GM19239 (cell line): ENCODE measurements around the gene EEF2K.
"Not testable (repeated sequence)": the region's sequence is repeated elsewhere in the genome, so short reads cannot be mapped to it uniquely, and the experiment has no call there.

Experiments used
- DNase-seq: peaks from one replicate; pipeline ENCODE4 v3.0.0; 2011; ENCODE audit warnings: low spot score; ENCODE audit not compliant: insufficient read length
- FAIRE-seq: peaks from 2 replicates; lab custom pipeline; 2011; peaks lifted over from hg19 to GRCh38; lab: Jason Lieb, UNC

Gene EEF2K

DNA sequence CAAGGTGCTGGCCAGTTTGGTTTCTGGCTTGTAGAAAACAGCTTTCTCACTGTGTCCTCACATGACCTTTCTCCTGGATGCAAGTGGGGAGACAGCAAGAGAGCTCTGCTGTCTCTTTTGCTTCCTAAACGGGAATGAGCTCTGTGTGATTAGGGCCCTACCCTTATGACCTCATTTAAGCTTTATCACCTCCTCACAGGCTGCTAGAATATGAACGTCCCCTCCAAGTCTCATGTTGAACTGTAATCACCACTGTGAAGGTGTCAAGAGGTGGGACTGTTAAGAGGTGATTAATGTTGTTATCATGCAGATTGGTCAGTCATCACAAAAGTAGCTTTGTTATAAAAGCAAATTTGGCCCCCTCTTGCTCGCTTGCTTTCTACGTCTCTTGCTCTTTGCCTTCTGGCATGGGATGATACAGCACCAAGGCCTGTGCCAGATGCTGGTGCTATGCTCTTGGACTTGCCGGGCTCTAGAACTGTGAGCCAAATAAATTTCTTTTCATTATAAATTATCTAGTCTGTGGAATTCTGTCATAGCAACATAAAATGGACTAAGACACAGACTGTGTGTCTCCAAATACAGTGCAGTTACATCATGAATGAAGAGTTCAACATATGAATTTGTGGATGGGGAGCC is 76.3 kb downstream of the EEF2K start:
- no peak for FAIRE-seq
- no peak for DNase-seq

- DNase-seq = no peak
- FAIRE-seq = no peak
These were observed 78.6 kb downstream of the EEF2K start for GRCh38 chr16:22284637-22285036.

DNA sequence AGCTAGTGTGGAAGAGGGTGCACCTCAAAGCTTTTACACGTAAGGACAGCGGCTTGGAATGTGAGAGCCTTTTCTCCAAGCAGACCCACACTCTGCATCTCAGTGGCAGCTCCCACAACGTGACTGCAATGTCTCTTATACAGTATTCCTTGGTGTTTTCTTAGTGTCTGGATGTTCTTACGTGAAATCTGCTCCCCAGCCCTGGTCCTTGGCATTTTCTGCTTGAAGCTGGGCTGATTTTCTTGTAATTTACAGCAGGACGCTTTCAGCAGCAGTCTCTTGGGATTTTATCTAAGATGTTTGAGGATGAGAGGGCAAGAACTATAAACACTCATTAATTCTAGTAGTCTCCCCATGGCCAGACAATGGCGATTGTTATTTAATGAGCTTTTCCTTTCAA is 79.0 kb downstream of the EEF2K start:
- DNase-seq = no peak

DNA sequence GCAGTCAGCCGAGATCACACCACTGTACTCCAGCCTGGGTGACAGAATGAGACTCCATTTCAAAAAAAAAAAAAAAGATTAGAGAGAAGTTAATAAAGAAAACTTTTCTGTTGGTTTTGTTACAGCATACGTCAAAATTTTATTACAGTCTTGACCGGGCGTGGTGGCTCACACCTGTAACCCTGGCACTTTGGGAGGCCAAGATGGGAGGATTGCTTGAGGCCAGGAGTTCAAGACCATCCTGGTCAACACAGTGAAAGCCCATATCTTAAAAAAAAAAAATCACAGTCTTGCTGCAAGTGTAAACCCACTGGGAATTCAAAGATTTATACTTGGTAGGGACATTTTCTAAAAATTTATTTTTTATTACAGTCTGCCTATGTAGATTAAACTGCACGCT is 84.9 kb downstream of the EEF2K start:
- no peak for FAIRE-seq
- DNase-seq = no peak

More for the DNA sequence above, 79.0 kb downstream of the EEF2K start:
- no peak for FAIRE-seq

DNA sequence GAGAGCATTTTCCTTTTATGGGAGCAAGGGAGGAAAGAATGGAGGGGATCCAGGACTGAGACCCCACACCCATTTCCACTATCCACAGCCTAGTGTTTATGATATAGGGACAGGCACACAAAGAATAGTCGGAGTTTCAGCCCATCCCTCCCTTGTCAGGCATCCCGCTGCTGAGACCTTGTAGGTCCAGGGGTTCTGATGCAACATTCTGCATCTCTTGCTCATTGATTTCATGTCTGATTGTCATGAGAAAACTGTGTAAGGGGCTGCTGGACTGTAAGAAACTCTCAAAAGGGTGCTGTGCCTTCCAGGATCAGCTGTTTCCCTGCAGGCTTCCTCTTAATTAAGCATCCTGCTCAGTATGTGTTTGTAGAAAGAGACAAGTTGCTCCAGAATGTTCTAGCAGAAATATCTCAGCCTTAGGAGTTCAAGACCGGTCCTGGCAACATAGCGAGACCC is 85.8 kb downstream of the EEF2K start:
- FAIRE-seq (no peak), DNase-seq (no peak)

DNA sequence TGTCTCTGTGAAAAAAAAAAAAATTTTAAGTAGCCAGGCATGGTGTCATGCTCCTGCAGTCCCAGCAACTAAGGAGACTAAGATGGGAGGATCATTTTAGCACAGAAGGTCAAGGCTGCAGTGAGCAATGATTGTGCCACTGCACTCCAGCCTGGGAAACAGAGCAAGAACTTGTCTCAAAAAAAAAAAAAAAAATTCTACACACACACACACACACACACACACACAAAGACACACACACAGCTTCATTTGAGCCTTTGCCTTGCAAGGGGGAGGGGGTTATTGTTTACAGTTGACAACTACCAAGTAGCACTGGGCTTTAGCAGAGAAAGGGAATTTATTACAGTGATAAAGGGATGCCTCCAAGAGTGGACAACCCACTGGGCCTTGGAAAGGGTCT is 86.2 kb downstream of the EEF2K start:
- no peak for FAIRE-seq
- DNase-seq = no peak

GRCh38 chr16:22293137-22294106 is 87.3 kb downstream of the EEF2K start:
- FAIRE-seq (no peak), DNase-seq (no peak)

DNA sequence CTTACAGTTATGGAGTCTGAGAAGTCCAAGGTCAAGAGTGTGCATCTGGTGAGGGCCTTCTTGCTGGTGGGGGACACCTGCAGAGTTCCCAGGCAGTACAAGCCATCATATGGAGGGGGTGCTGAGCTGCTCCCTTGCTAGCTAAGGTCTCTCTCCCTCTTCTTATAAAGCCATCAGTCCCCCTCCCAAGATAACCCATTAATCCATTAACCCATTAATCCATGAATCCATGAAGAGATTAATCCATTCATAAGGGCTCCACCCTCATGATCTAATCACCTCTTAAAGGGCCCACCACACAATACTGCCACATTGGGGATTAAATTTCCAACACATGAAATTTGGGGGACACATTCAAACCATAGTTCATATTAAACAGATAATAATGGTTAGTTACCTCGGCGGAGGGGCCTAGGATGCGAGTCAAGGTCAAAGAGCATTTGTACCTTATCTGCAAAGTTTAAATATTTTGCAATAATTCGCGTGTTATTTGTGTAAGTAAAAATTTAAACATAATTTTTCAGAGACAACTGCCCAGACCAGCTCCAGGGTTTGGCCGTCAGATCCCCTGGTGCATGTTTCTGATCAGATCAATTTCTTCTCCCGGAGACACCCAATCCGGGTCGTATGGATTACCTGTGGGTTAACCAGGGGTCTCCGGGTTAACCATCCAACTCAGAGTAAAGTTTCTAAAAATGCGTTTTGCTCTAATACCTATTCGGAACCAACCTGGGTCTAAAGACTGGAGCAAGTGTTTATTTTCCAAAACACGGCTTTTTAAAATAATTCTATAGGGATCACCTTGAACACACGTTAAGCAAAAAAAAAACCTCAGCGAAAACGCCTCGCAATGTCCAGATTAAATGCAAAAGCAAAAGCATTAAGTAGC is 90.4 kb downstream of the EEF2K start:
- DNase-seq (no peak), FAIRE-seq (peak; percentile 77)

DNA sequence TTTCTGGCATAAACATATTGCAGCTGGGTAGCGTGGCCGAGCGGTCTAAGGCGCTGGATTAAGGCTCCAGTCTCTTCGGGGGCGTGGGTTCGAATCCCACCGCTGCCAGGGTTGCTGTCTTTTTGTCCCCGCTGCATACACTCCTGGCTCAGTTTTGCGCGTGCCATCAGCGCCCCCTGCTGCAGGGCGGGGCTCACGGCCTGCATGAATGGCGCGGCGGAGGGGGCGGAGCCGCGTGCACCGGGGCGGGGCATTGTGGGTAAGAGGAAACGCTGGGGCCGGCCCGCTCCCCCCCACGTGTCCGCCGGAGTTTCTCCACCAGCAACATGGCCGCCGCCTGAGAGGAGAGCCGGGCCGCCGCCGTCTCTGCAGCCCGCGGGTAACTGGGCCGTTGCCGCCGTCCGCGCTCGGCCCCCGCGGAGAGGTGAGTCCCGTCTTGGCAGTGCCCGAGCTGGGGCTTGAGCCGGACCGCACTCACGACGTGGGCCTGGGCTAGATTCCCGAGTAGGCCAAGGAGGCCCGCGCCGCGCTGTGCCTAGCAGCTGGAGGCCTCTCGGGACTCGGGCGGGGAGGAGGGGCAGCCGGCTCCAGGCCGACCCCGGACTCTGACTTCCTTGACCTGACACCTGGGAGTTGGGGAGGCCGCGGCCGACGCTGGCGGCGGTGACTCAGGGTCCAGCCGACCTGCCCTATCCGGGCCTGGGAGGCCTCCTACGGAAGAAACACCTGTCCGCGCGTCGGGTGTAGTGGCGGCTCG is 91.2 kb downstream of the EEF2K start, which contains the start of gene POLR3E:
Gene POLR3E, plus strand, starts transcription at position 296 of the 757 bp plus-strand sequence. CDS start 5,560 bp downstream, outside the sequence.
- DNase-seq (peak; percentile 86), FAIRE-seq (no peak)

- FAIRE-seq (peak; percentile 68), DNase-seq (peak; percentile 57)
These were observed 92.0 kb downstream of the EEF2K start for GRCh38 chr16:22297871-22298733.

DNA sequence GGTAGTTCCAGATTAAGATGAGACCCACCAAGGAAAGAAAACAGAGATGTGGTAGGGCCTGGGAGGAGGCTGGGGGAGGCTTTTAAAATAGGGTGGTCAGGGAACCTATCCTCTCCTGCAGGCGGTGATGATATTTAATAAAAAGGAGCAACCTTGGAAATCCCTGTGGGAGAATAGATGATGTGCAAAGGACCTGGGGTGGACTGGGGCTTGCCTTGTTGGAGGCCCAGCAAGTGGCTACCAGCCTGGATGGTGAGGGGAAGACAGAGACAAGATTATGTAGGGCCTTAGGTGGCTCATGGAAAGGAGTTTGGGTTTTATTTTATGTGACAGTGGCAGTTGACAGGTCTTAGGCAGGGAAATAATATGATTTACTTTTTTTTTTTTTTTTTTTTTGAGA is 93.0 kb downstream of the EEF2K start:
- no peak for DNase-seq
- FAIRE-seq = no peak

- FAIRE-seq (no peak), DNase-seq (peak; percentile 30)
These were observed 94.5 kb downstream of the EEF2K start for GRCh38 chr16:22300427-22301071.

DNA sequence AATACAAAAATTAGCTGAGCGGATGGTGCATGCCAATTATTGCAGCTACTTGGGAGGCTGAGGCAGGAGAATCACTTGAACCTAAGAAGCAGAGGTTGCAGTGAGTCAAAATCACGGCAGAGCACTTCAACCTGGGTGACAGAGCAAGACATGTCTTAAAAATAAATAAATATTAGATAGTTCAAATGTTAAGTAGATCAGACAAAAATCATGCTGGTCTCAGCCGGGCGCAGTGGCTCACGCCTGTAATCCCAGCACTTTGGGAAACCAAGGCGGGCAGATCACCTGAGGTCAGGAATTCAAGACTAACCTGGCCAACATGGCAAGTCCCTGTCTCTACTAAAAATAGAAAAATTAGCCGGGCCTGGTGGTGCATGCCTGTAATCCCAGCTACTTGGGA is 95.3 kb downstream of the EEF2K start:
- not testable (repeated sequence) for FAIRE-seq, DNase-seq

GRCh38 chr16:22302776-22303363 is 96.8 kb downstream of the EEF2K start:
- no peak for FAIRE-seq
- no peak for DNase-seq

- FAIRE-seq (no peak), DNase-seq (no peak)
These were observed 98.3 kb downstream of the EEF2K start for GRCh38 chr16:22304411-22304810.

- FAIRE-seq (no peak), DNase-seq (no peak)
These were observed 100.7 kb downstream of the EEF2K start for GRCh38 chr16:22306788-22307187.

- no peak for DNase-seq
- FAIRE-seq = no peak
These were observed 101.8 kb downstream of the EEF2K start for GRCh38 chr16:22307838-22308237.
